ENCODE data around the gene HOXB3.

GRCh38 chr17:48571024-48571818 is 18.8 kb downstream of the HOXB3 start:
- TF ChIP-seq, protein P1, sequence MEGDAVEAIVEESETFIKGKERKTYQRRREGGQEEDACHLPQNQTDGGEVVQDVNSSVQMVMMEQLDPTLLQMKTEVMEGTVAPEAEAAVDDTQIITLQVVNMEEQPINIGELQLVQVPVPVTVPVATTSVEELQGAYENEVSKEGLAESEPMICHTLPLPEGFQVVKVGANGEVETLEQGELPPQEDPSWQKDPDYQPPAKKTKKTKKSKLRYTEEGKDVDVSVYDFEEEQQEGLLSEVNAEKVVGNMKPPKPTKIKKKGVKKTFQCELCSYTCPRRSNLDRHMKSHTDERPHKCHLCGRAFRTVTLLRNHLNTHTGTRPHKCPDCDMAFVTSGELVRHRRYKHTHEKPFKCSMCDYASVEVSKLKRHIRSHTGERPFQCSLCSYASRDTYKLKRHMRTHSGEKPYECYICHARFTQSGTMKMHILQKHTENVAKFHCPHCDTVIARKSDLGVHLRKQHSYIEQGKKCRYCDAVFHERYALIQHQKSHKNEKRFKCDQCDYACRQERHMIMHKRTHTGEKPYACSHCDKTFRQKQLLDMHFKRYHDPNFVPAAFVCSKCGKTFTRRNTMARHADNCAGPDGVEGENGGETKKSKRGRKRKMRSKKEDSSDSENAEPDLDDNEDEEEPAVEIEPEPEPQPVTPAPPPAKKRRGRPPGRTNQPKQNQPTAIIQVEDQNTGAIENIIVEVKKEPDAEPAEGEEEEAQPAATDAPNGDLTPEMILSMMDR (IDR thresholded peaks at IDR 0.05) = no peak
- TF ChIP-seq EZH2 (IDR thresholded peaks at IDR 0.05) (peak; percentile 85), EZH2phosphoT487 (IDR thresholded peaks at IDR 0.05) (peak; percentile 48)

Measured in neural progenitor cell (in vitro differentiated cells).